ENCODE results near the gene CYP26B1. TPM values are rescaled to one million over a fixed set of nuclear protein-coding genes. Genes with fewer than 3 reads are reported as not detected.

CYP26B1 gene
- total and polyA plus RNA-seq, 4 donors, result 1.1 to 4.7 (median 2.4) TPM

DNA sequence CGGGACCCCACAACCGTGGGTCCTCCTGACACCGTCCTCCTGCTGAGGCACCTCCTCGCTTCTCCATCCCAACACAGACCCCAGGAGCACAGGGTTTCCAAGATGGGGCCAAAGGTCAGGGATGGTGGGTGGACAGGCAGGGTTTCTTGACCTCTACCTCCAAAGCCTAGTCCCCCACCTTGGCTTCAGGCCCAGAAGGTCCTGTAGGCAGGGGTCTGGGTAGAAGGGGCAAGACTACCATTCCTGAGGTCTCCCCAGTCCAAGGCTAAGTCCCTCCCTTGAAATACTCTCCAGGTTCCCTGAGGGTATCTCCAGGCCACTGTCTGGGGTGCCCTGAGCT, 7.1 kb downstream of the CYP26B1 start:
- TF ChIP-seq, protein P1, sequence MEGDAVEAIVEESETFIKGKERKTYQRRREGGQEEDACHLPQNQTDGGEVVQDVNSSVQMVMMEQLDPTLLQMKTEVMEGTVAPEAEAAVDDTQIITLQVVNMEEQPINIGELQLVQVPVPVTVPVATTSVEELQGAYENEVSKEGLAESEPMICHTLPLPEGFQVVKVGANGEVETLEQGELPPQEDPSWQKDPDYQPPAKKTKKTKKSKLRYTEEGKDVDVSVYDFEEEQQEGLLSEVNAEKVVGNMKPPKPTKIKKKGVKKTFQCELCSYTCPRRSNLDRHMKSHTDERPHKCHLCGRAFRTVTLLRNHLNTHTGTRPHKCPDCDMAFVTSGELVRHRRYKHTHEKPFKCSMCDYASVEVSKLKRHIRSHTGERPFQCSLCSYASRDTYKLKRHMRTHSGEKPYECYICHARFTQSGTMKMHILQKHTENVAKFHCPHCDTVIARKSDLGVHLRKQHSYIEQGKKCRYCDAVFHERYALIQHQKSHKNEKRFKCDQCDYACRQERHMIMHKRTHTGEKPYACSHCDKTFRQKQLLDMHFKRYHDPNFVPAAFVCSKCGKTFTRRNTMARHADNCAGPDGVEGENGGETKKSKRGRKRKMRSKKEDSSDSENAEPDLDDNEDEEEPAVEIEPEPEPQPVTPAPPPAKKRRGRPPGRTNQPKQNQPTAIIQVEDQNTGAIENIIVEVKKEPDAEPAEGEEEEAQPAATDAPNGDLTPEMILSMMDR (IDR thresholded peaks at IDR 0.05; ENCODE audit: control extremely low read depth, extremely low read depth), result no peak

DNA sequence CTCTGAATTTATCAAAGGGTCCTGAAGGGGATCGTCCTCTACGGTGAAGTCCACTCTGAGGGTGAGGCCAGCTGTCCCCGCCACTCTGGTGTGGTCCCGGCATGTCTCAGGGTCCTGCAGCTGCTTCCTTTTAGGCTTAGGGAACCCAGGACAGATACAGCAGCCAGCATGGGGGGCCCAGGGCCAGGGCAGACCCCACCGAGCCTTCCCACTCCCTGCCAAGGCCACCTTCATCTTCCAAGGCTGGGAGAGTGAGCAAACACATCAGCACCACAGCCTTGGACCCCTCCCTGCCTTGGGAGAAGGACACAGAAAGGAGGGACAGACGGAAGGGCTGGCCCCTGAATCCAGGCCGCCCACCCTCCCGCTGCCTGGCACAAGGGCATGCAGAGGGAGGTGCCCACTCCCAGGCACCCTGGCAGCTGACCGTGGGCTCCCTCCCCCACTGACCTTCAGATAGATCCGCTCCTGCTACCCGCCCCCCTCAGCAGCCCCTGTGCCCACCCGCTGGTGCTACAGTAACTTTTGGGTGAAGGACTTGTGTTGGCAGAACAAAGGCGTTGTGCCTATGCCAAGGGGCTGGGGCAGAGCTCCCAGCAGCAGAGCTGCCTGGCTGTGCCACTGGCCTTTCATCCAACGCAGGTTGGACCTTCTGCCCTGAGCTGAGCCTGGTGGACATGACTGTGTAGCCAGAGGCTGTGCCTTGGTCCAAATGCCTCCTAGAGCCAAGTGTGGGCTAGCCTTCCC, 7.6 kb downstream of the CYP26B1 start:
- WGBS, 2 donors, result 90 to 93% methylated on average over 14 of the region's 14 CpGs
- TF ChIP-seq, protein P1 (IDR thresholded peaks at IDR 0.05; ENCODE audit: control extremely low read depth, extremely low read depth), result no peak
- H3K4me1 ChIP-seq (ENCODE audit: control insufficient read depth in 5 of 5, insufficient read depth in 5 of 5, low read length in 5 of 5), result peaks cover 0 to 29% (median 9%) of the 10 kb centered on the region in 5 donors
- ATAC-seq (ENCODE audit: insufficient read depth, low FRiP score) (no peak), DNase-seq (no peak)
- no peak overlapping the region for H3K27ac ChIP-seq (ENCODE audit: low read depth in 1 of 2, low read length in 1 of 2)
- H3K4me3 ChIP-seq, result no peak overlapping the region
- H3K9ac ChIP-seq (ENCODE audit: insufficient read depth in 1 of 2, low read length in 2 of 2), result no peak overlapping the region
- H3K9me3 ChIP-seq (ENCODE audit: control insufficient read depth in 4 of 4, insufficient read depth in 3 of 4, low read length in 3 of 4), result no peaks in the 10 kb centered on the region
- H3K27me3 ChIP-seq (ENCODE audit: control insufficient read depth in 3 of 3, insufficient read depth in 3 of 3, low read length in 2 of 3), result peaks cover 0 to 13% (median 6%) of the 10 kb centered on the region in 3 donors
- H3K36me3 ChIP-seq (ENCODE audit: control insufficient read depth in 4 of 4, insufficient read depth in 4 of 4, low read length in 4 of 4), result no peaks in the 10 kb centered on the region

More for the DNA sequence above, 7.1 kb downstream of the CYP26B1 start:
- no peak overlapping the region for H3K27ac ChIP-seq (ENCODE audit: low read depth in 1 of 2, low read length in 1 of 2)
- ATAC-seq (ENCODE audit: insufficient read depth, low FRiP score) (no peak), DNase-seq (no peak)
- H3K36me3 ChIP-seq (ENCODE audit: control insufficient read depth in 4 of 4, insufficient read depth in 4 of 4, low read length in 4 of 4), result no peaks in the 10 kb centered on the region
- no peak overlapping the region for H3K4me3 ChIP-seq
- H3K9ac ChIP-seq (ENCODE audit: insufficient read depth in 1 of 2, low read length in 2 of 2), result no peak overlapping the region
- WGBS, 2 donors, result 90 to 92% methylated on average over 4 of the region's 4 CpGs
- H3K27me3 ChIP-seq (ENCODE audit: control insufficient read depth in 3 of 3, insufficient read depth in 3 of 3, low read length in 2 of 3), result peaks cover 0 to 17% (median 11%) of the 10 kb centered on the region in 3 donors
- peaks cover 0 to 33% (median 12%) of the 10 kb centered on the region in 5 donors for H3K4me1 ChIP-seq (ENCODE audit: control insufficient read depth in 5 of 5, insufficient read depth in 5 of 5, low read length in 5 of 5)
- no peaks in the 10 kb centered on the region for H3K9me3 ChIP-seq (ENCODE audit: control insufficient read depth in 4 of 4, insufficient read depth in 3 of 4, low read length in 3 of 4)

DNA sequence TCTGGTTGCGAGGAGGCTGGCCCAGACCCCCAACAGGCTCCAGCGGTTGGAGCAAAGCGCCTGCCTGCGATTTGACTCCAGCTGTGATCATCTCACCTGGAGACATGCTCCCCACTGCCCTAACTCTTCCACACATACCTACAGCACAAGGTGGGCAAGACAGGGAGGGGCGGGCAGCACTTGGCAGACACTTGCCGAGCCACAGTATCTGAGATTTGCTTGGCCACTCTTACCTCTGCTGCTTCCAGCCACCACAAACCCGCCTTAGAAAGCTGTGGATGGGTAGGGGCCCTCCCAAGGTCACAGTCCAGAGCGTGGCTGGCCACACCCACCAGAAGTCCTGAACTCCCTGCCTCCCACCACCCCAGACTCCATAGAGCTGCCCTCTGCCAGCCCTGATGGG, 8.2 kb downstream of the CYP26B1 start:
- Histone ChIP-seq H3K27ac (ENCODE audit: low read depth in 1 of 2, low read length in 1 of 2) (no peak overlapping the region), H3K27me3 (ENCODE audit: control insufficient read depth in 3 of 3, insufficient read depth in 3 of 3, low read length in 2 of 3) (peaks cover 0 to 10% (median 5%) of the 10 kb centered on the region in 3 donors), H3K4me1 (ENCODE audit: control insufficient read depth in 5 of 5, insufficient read depth in 5 of 5, low read length in 5 of 5) (peaks cover 0 to 25% (median 9%) of the 10 kb centered on the region in 5 donors), H3K9me3 (ENCODE audit: control insufficient read depth in 4 of 4, insufficient read depth in 3 of 4, low read length in 3 of 4) (no peaks in the 10 kb centered on the region), H3K4me3 (no peak overlapping the region), H3K36me3 (ENCODE audit: control insufficient read depth in 4 of 4, insufficient read depth in 4 of 4, low read length in 4 of 4) (no peaks in the 10 kb centered on the region), H3K9ac (ENCODE audit: insufficient read depth in 1 of 2, low read length in 2 of 2) (no peak overlapping the region)
- TF ChIP-seq, protein P1 (IDR thresholded peaks at IDR 0.05; ENCODE audit: control extremely low read depth, extremely low read depth), result no peak
- 83 to 94% methylated on average over 8 of the region's 8 CpGs for WGBS, 2 donors
- ATAC-seq (ENCODE audit: insufficient read depth, low FRiP score) (no peak), DNase-seq (no peak)
